Articular chondrocyte of knee joint (primary cell): ENCODE measurements around the gene TSPAN2. TPM values are rescaled to one million over a fixed set of nuclear protein-coding genes. Genes with fewer than 3 reads are reported as not detected.

Experiments
- total RNA-seq: library from RNA; depleted of rRNA; stranded (reverse); fragments of >200 nt; gene quantifications from 2 replicates; pipeline ENCODE4 v1.2.3, GENCODE V29; 2012

The TSPAN2 gene
- 5.5 and 7.1 TPM in 2 replicates for total RNA-seq

GRCh38 chr1:115089420-115090185 lies at the start of gene TSPAN2:
TSPAN2 (minus strand) TSS chr1:115089503; CDS start chr1:115089432, 71 bp downstream.

GRCh38 chr1:115029526-115029925 lies 59.8 kb downstream of the TSPAN2 start, which contains the start of gene TSHB:
TSHB (plus strand) TSS chr1:115029826; CDS start chr1:115033363, 3,537 bp downstream.

Other genes starting within 250 kb of the TSPAN2 start
- not detected in 2 replicates for gene SYCP1, start 234.6 kb downstream of the TSPAN2 start, total RNA-seq
- gene TSHB, start 59.7 kb downstream of the TSPAN2 start, total RNA-seq, result not detected in 2 replicates
- 7.2 and 12.6 TPM in 2 replicates for gene NGF, start 248.7 kb upstream of the TSPAN2 start, total RNA-seq